H9 (cell line): ENCODE results near the gene PDE7B. TPM values are rescaled to one million over a fixed set of nuclear protein-coding genes. Genes with fewer than 3 reads are reported as not detected.

Experiments used
- DNase-seq: peaks from one replicate; pipeline ENCODE4 v3.0.0-alpha.2; 2017
- H2AFZ ChIP-seq: one replicate; pipeline ENCODE4 v1.6.1; 2013; ENCODE audit warnings: mild to moderate bottlenecking, low read length, control low read depth, moderate library complexity
- H2AK5ac ChIP-seq: 2 replicates; pipeline ENCODE4 v1.6.1; 2013; ENCODE audit warnings: low read length, control low read depth, mixed read lengths; ENCODE audit not compliant: insufficient read length
- H2BK120ac ChIP-seq: one replicate; pipeline ENCODE4 v1.6.1; 2013; ENCODE audit warnings: low read depth, mild to moderate bottlenecking, low read length, control low read depth, inconsistent platforms; ENCODE audit not compliant: poor library complexity, severe bottlenecking
- H2BK12ac ChIP-seq: 2 replicates; pipeline ENCODE4 v1.6.1; 2013; ENCODE audit warnings: low read length, control low read depth, mixed read lengths, low read depth; ENCODE audit not compliant: insufficient read length
- H2BK15ac ChIP-seq: 2 replicates; pipeline ENCODE4 v1.6.1; 2013; ENCODE audit warnings: low read depth, low read length, control low read depth
- H2BK20ac ChIP-seq: one replicate; pipeline ENCODE4 v1.6.1; 2013; ENCODE audit warnings: low read depth, mild to moderate bottlenecking, low read length, control low read depth, inconsistent platforms; ENCODE audit not compliant: poor library complexity, severe bottlenecking
- H2BK5ac ChIP-seq: 2 replicates; pipeline ENCODE4 v1.6.1; 2013; ENCODE audit warnings: low read length, control low read depth, mixed read lengths; ENCODE audit not compliant: insufficient read length
- H3K14ac ChIP-seq: 2 replicates; pipeline ENCODE4 v1.6.1; 2013; ENCODE audit warnings: low read length, control low read depth; ENCODE audit not compliant: insufficient read depth
- H3K18ac ChIP-seq: 2 replicates; pipeline ENCODE4 v1.6.1; 2013; ENCODE audit warnings: low read depth, mild to moderate bottlenecking, mixed read lengths, low read length, control low read depth; ENCODE audit not compliant: insufficient read length
- H3K23ac ChIP-seq: 2 replicates; pipeline ENCODE4 v1.6.1; 2013; ENCODE audit warnings: low read length, control low read depth, mixed read lengths, low read depth; ENCODE audit not compliant: insufficient read length
- H3K23me2 ChIP-seq: 2 replicates; pipeline ENCODE4 v1.6.1; 2013; ENCODE audit warnings: low read depth, mild to moderate bottlenecking, mixed read lengths, low read length, control low read depth; ENCODE audit not compliant: insufficient read length, poor library complexity, severe bottlenecking
- H3K27ac ChIP-seq: 2 replicates; pipeline ENCODE4 v1.5.1; 2013; ENCODE audit warnings: low read length, control low read depth, mixed read lengths, low read depth; ENCODE audit not compliant: insufficient read length
- H3K27me3 ChIP-seq: 2 replicates; pipeline ENCODE4 v1.6.1; 2013; ENCODE audit warnings: low read length, control low read depth, inconsistent platforms; ENCODE audit not compliant: insufficient read depth
- H3K4ac ChIP-seq: 2 replicates; pipeline ENCODE4 v1.6.1; 2013; ENCODE audit warnings: low read depth, mild to moderate bottlenecking, control low read depth, inconsistent platforms, low read length, moderate library complexity
- H3K4me1 ChIP-seq: 2 replicates; pipeline ENCODE4 v1.6.1; 2013; ENCODE audit warnings: low read length, control low read depth, inconsistent platforms; ENCODE audit not compliant: insufficient read depth
- H3K4me2 ChIP-seq: 2 replicates; pipeline ENCODE4 v1.6.1; 2013; ENCODE audit warnings: low read length, control low read depth, mixed read lengths; ENCODE audit not compliant: insufficient read length, insufficient read depth
- H3K56ac ChIP-seq: 2 replicates; pipeline ENCODE4 v1.6.1; 2013; ENCODE audit warnings: low read depth, mild to moderate bottlenecking, mixed read lengths, low read length, control low read depth; ENCODE audit not compliant: insufficient read length
- H3K79me1 ChIP-seq: 2 replicates; pipeline ENCODE4 v1.6.1; 2013; ENCODE audit warnings: low read depth, mild to moderate bottlenecking, moderate library complexity, low read length, control low read depth, inconsistent platforms; ENCODE audit not compliant: insufficient read depth, poor library complexity, severe bottlenecking
- H3K79me2 ChIP-seq: 2 replicates; pipeline ENCODE4 v1.6.1; 2013; ENCODE audit warnings: low read length, control low read depth, inconsistent platforms; ENCODE audit not compliant: insufficient read depth
- H3K9ac ChIP-seq: 2 replicates; pipeline ENCODE4 v1.6.1; 2013; ENCODE audit warnings: low read length, control low read depth, mixed read lengths; ENCODE audit not compliant: insufficient read length; ENCODE audit errors: extremely low read depth
- H3K9me3 ChIP-seq: one replicate; pipeline ENCODE4 v1.6.1; 2013; ENCODE audit warnings: low read depth, low read length, inconsistent platforms; ENCODE audit not compliant: control insufficient read depth
- H3T11ph ChIP-seq: one replicate; pipeline ENCODE4 v1.6.1; 2013; ENCODE audit warnings: mild to moderate bottlenecking, low read length, control low read depth, inconsistent platforms
- H4K20me1 ChIP-seq: one replicate; pipeline ENCODE4 v1.6.1; 2013; ENCODE audit not compliant: control insufficient read depth, insufficient read length, insufficient read depth
- H4K5ac ChIP-seq: 2 replicates; pipeline ENCODE4 v1.6.1; 2013; ENCODE audit warnings: low read depth, mild to moderate bottlenecking, mixed read lengths, low read length, control low read depth; ENCODE audit not compliant: insufficient read length
- H4K8ac ChIP-seq: replicated peaks from 2 replicates; pipeline ENCODE4 v1.6.1; 2013; ENCODE audit warnings: low read length, control low read depth, mixed read lengths, low read depth; ENCODE audit not compliant: insufficient read length
- H4K91ac ChIP-seq: 2 replicates; pipeline ENCODE4 v1.6.1; 2013; ENCODE audit warnings: low read depth, mild to moderate bottlenecking, moderate library complexity, mixed read lengths, low read length, control low read depth; ENCODE audit not compliant: insufficient read length
- H3K27ac Mint-ChIP-seq, 3 experiments: 2 replicates in 2 of 3; 3 replicates in 1 of 3; pipeline ENCODE4 v1.8.0; 2020 to 2021; ENCODE audit warnings: mixed read lengths in 3 of 3, mild to moderate bottlenecking in 1 of 3, moderate library complexity in 1 of 3
- H3K27me3 Mint-ChIP-seq: 2 replicates; pipeline ENCODE4 v1.8.0; 2021; ENCODE audit warnings: low read depth, mild to moderate bottlenecking, moderate library complexity, mixed read lengths
- H3K36me3 Mint-ChIP-seq, 3 experiments: 2 replicates in 2 of 3; 3 replicates in 1 of 3; pipeline ENCODE4 v1.8.0; 2020 to 2021; ENCODE audit warnings: low read depth in 3 of 3, mixed read lengths in 3 of 3; ENCODE audit not compliant: insufficient read depth in 1 of 3
- H3K4me1 Mint-ChIP-seq, 2 experiments: 2 replicates each; pipeline ENCODE4 v1.8.0; 2020; ENCODE audit warnings: mixed read lengths in 2 of 2
- H3K4me3 Mint-ChIP-seq, 2 experiments: 2 replicates in 1 of 2; 3 replicates in 1 of 2; pipeline ENCODE4 v1.8.0; 2020 to 2021; ENCODE audit warnings: mild to moderate bottlenecking in 2 of 2, mixed read lengths in 2 of 2, moderate library complexity in 1 of 2
- H3K9me3 Mint-ChIP-seq, 2 experiments: 2 replicates in 1 of 2; 3 replicates in 1 of 2; pipeline ENCODE4 v1.8.0; 2020; ENCODE audit warnings: mild to moderate bottlenecking in 2 of 2, mixed read lengths in 2 of 2, moderate library complexity in 1 of 2
- WGBS: extraction: QIAGEN DNeasy Blood & Tissue Kit; methylation state at CpG from one replicate; pipeline ENCODE4 v1.1.7; 2013; ENCODE audit warnings: missing lambda C conversion rate, low lambda C conversion rate, mixed read lengths; ENCODE audit not compliant: insufficient read length; ENCODE audit errors: extremely low coverage; 5-methylcytosine and 5-hydroxymethylcytosine counted together
- total RNA-seq: library from RNA; stranded (reverse); gene quantifications from 2 replicates; pipeline ENCODE4 v1.2.1, GENCODE V29; 2021
- TF ChIP-seq, protein P1 (sequence below): fragments of 200-600 bp; sonication (generic); conservative IDR thresholded peaks from 3 replicates; pipeline ENCODE4 v1.8.0; 2021; ENCODE audit warnings: antibody characterized with exemption, mild to moderate bottlenecking

PDE7B gene
- total RNA-seq, 1 experiment from 2014 or later, result not detected

DNA sequence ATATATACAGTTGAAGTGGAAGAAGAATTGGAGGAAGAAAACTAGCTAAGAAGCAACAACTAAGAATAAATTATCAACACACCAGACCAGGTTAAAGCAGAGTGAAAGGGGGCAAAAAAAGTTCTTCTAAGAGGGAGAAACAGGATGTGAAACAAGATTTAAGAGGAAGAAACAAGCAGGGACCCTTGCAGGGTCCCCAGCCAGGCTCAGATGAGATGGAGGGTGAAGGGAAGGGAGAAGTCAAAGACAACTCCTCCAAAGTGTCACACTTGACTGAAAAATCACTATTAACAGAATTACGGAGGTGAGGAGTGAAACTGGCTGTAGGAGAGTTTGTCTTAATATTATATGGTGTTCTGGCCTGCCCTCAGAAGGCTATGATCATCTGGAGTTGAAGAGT lies 333.2 kb downstream of the PDE7B start:
- no peak overlapping the region for H2AFZ ChIP-seq
- H3K18ac ChIP-seq, result no peak overlapping the region
- H3K4me1 ChIP-seq, result no peaks in the 10 kb centered on the region
- no peak overlapping the region for H3K56ac ChIP-seq
- no peak overlapping the region for H3K27ac ChIP-seq
- no peak overlapping the region for H3K4ac ChIP-seq
- no peaks in the 10 kb centered on the region for H4K20me1 ChIP-seq
- no peak overlapping the region for H3K23ac ChIP-seq
- H3K27ac Mint-ChIP-seq, result no peak overlapping the region
- H4K91ac ChIP-seq, result no peak overlapping the region
- no peaks in the 10 kb centered on the region for H3K9me3 ChIP-seq
- H3K79me2 ChIP-seq, result no peaks in the 10 kb centered on the region
- H4K8ac ChIP-seq, result no peak overlapping the region
- H2BK12ac ChIP-seq, result no peak overlapping the region
- TF ChIP-seq, protein P1, sequence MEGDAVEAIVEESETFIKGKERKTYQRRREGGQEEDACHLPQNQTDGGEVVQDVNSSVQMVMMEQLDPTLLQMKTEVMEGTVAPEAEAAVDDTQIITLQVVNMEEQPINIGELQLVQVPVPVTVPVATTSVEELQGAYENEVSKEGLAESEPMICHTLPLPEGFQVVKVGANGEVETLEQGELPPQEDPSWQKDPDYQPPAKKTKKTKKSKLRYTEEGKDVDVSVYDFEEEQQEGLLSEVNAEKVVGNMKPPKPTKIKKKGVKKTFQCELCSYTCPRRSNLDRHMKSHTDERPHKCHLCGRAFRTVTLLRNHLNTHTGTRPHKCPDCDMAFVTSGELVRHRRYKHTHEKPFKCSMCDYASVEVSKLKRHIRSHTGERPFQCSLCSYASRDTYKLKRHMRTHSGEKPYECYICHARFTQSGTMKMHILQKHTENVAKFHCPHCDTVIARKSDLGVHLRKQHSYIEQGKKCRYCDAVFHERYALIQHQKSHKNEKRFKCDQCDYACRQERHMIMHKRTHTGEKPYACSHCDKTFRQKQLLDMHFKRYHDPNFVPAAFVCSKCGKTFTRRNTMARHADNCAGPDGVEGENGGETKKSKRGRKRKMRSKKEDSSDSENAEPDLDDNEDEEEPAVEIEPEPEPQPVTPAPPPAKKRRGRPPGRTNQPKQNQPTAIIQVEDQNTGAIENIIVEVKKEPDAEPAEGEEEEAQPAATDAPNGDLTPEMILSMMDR, result no peak
- no peaks in the 10 kb centered on the region for H3K9me3 Mint-ChIP-seq
- no peaks in the 10 kb centered on the region for H3K79me1 ChIP-seq
- no peak overlapping the region for H4K5ac ChIP-seq
- no peak overlapping the region for H2AK5ac ChIP-seq
- no peak overlapping the region for H2BK5ac ChIP-seq
- H3T11ph ChIP-seq, result no peak overlapping the region
- H2BK20ac ChIP-seq, result no peak overlapping the region
- H3K9ac ChIP-seq, result no peak overlapping the region
- no CpG with 5 or more reads among the region's 1 CpG for WGBS
- H3K27me3 ChIP-seq, result no peaks in the 10 kb centered on the region
- H3K23me2 ChIP-seq, result no peaks in the 10 kb centered on the region
- no peak overlapping the region for H3K4me2 ChIP-seq
- DNase-seq, result no peak
- no peak overlapping the region for H2BK15ac ChIP-seq
- H3K36me3 Mint-ChIP-seq, result no peaks in the 10 kb centered on the region
- H3K14ac ChIP-seq, result no peak overlapping the region
- no peak overlapping the region for H2BK120ac ChIP-seq
- no peaks in the 10 kb centered on the region for H3K27me3 Mint-ChIP-seq
- peaks cover 0 to 5% of the 10 kb centered on the region in 2 experiments; a peak in 2 of 4 replicates for H3K4me1 Mint-ChIP-seq
- no peak overlapping the region for H3K4me3 Mint-ChIP-seq
